NCI-H146 (cell line): ENCODE data around the gene ITIH1.

Experiments used
- DNase-seq: peaks from one replicate; lab custom pipeline; 2025; lab: John Stamatoyannopoulos, UW

The ITIH1 gene

DNA sequence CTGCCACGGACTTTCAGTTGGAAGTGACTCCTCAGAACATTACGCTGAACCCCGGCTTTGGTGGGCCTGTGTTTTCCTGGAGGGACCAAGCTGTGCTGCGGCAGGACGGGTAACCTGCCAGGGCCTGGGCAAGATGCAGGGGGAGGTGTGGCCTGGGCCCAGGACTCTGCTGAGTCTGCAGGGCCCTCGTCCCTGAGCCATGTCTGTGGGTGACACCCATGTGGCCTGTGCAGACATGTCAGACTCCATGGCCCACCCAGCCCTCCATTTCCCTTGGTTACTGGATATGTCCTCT, 12.3 kb downstream of the ITIH1 start:
- no peak for DNase-seq

DNA sequence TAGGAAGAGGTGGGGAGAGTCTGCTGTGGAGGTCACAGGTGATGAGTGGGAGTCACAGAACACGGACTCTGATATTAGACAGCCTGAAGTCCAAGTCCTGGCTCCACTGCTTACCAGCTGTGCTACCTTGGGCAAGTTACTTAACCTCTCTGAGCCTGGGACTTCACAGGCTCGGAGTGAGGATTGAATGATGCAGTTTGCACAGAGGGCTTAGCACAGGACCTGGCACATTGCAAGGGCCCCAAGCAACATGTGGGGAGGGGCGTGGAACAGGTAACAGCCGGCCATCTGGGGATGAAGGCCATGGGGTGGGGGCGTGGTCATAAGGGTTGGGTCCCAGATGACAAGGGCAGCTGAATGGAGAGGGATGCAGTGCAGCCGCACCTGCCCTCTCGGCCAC, 12.9 kb downstream of the ITIH1 start:
- no peak for DNase-seq

DNA sequence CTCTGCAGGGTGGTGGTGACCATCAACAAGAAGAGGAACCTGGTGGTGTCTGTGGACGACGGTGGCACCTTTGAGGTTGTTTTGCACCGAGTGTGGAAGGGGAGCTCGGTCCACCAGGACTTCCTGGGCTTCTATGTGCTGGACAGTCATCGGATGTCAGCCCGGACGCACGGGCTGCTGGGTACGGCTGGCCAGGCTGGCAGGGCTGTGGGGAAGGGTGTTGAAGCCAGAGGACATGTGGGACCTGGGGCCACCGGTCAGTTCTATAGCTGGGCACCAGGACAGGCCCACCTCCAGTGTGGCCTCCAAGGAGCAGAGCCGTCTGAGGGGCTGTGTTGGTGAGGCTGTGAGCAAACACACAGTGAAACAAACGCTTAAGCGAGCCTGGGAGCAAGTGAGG, 13.3 kb downstream of the ITIH1 start:
- no peak for DNase-seq

DNA sequence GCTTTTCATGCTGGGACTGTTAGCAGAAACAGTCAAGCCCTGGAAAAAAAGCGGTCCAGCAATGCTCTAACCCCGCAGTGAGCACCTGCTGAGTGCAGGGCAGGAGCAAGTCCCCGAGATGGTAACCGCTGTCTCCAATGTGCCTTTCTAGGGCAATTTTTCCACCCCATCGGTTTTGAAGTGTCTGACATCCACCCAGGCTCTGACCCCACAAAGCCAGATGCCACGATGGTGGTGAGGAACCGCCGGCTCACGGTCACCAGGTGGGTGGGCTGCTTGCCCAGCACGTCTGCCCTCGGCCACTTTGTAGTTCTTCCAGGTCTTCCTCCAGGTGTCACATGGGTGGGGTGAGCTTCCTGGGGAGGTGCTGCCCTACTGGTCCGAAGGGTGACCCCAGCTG, 14.0 kb downstream of the ITIH1 start:
- DNase-seq: no peak

DNA sequence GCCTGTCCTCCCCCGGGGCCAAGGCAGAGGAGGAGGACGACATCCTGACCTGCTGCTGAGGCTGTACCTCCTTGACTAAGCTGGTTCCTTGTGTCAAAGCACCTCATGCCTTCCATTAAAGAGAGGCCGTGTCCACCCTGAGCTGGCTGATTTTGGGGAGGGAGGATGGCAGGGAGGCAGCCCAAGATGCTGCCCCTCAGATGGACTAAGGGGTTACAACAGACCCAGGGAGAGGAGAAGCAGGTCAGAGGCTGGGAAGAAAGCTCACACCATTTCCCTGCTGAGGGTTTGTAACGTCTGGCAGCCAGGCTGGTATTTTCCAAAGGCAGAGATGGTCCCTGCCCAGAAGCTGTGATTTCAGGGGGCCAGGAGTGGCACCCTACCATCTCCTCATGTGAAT, 14.5 kb downstream of the ITIH1 start:
- no peak for DNase-seq

DNA sequence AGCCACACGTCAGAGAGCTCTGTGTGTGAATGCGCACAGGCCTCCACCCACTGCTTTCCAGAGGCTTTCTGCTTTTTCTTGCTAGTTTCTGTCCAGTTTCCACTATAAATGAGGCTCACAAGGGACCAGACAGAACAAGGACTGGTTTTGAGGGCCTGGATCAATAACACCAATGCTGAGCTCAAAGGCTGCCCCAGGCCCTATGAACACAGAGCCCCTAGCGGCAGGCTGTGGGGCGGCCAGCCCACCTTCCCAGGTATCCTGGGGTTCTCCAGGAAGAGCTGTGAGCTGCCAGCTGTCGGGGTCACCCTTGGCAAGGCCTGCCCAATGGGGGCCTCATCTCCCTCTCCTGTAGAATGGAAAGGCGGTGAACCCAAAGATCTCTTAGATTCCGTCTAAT, 15.0 kb downstream of the ITIH1 start:
- DNase-seq: no peak

DNA sequence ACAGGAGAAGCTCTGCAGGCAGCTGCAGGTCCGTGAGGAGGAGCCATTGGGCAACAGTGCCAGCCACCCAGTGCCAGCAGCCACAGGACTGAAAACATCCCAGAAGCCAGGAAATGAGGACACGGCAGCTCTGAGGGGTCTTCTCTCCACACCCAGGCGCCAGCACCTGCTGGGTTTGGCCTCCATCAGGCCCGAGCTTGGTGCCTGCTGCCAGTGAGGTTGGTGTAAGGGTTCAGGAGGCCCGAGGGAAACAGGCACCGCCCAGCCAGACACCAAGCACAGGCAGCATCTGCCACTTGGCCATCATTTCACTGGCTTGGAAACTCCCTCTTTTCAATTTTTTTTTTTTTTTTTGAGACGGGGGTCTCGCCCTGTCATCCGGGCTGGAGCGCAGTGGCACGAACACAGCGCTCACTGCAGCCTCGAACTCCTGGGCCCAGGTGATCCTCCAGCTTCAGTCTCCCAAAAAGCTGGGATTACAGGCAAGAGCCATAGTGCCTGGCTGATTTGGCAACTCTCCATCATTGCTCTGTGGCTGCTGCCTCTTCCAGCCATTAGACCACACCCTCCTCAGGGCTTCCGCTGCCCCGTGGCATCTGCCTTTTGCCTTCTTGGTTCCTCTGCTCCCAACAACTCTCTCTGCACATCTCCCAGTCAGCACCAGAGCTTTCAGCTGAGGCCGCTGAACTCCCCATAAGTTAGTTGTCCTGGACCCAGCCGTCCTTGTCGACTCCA, 15.7 kb downstream of the ITIH1 start:
- DNase-seq: no peak

DNA sequence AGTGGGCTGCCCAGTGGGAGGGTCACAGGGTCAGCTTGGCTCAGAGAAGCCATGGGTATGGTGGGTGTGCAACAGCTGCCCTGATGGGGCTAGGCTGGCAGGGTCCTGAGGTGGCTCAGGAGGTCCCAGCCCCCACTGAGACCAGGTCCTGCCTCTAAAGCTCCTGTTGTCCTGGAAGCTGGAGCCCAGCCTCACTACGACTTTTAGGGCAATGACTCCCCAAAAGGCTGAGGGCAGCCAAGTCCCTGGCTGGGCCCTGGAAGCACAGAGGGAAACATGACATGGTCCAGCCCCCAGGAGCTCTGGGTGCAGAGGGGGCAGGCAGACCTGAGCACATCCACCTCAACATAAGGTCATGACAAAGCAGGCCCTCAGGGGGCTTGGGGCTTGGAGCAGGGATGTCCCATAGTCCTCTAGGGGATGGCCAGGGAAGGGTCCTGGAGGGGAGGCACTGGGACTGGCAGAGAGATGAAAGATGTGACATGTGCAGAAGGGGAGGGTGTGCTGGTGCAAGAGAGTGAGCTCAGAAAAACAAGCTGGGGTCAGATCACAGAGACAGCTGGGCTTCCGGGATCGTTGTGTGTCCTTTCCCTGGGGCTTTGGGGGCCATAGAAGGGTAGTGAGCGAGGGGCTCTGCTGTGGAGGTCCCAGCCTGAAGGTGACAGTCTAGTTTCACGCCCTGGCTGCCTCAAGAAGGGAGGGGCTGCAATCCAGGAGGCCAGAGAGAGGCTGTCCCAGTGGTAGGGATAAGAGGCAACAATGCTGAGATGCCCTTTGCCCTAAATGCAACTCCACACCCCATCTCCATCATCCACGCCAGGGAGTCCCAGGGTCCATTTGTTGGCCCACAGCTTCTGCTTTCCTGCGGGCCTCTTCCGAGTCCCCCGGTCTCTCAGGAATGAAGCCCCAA, 16.6 kb downstream of the ITIH1 start:
- DNase-seq: no peak

DNA sequence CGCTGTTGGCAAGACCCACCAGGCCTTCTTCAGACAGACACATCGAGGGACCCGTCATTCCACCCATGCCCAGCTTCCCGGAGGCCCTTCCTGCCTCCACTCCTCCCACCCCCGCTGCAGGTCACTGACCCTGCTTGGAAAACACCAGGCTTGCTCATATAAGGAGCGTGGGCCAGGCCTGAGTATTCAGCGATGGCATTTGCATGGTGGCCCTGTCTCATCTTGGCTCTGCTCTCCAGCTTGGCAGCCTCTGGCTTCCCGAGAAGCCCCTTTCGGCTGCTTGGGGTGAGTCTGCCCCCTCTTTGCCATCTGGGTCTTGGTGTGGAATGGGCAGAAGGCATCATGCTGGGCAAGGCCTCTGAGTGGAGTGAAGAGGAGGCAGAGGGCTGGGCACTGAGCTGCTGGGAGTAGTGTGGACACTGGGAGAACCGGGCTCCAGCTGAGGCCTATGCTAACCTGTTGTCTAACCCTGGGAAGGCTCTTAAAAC, 17.3 kb downstream of the ITIH1 start, which contains the start of gene ITIH3:
Gene ITIH3 (plus strand): TSS at position 185 of the 488 bp plus-strand sequence. CDS start 8 bp downstream, at position 193.
- no peak for DNase-seq

DNA sequence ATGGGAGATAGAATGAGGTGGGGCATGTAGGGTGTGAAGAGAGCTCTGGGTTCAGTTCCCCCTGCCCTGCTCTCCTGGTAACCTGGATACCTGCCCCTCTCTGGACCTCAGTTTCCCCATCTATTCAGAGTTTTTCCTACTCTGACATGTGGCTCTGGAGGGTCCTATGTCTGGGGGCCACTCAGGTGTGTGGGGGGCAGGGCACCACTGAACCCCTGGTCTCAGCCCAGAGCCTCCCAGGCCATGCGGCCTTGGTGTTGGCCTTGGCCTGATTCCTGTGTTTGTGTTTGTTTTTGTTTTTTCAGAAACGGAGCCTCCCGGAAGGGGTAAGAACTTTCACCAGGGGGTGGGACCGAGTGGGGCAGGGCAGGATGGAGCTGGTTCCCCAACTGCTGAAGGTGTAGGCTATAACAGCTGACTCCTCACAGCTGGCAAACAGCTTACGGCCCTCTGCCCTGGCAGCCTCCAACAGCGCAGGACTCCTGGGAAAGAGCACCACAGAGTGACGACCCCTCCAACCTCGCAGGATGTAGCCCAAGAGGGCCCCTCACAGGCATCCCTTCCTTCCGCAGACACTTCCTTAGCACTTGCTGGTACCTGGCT, 18.0 kb downstream of the ITIH1 start:
- DNase-seq: no peak

DNA sequence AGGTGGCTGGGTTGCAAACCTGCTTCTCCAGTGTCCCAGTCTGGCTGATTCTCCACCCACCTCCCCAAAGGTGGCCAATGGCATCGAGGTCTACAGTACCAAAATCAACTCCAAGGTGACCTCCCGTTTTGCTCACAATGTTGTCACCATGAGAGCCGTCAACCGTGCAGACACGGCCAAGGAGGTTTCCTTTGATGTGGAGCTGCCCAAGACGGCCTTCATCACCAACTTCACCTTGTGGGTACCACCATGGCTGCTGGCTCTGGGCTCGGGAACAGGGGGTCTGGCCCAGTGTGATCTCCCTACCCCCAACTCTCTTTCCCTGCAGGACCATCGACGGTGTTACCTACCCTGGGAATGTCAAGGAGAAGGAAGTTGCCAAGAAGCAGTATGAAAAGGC, 19.0 kb downstream of the ITIH1 start:
- DNase-seq: no peak

DNA sequence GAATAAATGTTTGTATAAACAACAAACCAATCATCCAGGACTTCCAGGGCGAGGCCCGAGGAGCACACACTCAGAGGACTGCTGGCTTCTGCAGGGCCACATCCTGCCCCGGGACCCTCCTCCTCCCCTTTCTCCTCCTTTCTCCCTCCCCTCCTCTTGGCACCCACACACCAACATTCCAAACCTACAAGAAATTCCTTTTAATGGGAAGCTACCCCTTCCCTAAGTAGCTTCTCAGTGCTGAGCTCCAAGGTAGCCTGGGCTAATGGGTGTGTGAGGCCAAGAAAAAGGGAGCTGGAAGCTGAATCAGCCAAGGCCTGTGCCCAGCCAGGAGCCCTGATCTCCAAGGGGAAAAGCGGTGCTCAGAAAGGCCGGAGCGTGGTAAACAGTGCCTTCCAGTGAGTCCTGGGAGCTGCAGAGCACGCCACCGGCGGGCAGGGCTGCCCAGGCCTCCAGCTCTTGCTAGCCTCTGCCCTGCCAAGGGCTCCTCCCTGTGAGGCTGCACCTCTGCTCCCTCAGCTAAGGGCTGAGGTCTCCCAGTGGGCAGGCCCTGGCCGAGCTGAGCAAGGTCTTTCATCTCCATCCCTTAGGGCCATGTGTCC, 21.1 kb downstream of the ITIH1 start:
- DNase-seq: no peak

DNA sequence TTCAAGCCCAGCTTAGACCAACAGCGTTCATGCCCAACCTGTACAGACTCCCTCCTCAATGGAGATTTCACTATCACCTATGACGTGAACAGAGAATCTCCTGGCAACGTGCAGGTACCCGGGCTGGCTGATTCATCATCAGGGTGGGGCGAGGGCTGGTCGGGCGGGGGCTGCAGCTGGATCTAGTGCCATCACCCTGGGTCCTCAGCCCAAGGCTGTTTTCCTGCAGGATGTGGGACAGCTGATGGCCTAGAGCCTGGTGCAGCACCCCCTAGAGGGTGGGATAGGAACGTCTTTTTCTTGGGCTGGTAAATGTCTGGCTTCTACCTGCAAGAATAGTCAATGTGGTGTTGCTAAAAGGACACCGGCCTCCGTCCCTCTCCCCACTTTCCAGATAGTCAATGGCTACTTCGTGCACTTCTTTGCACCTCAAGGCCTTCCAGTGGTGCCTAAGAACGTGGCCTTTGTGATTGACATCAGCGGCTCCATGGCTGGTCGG, 21.6 kb downstream of the ITIH1 start:
- DNase-seq: no peak

DNA sequence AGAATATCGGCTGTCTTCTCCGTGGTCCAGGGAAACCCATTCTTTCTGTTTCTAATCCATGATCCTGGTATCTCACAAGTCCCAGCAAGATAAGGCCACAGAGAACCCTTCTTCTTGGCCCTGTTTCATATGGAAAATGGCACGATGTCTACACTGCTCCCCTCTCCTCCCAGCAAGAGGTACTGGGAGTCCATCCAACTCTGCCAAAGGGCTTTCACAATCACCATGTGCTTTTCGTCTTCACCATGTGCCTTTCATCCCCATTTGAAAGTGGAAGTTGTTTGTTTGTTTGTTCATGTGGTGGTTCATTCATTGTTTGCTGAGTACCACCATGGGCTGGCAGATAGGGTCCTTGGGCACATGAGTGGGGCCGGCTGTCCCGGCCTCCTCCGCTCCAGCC, 22.7 kb downstream of the ITIH1 start:
- no peak for DNase-seq

DNA sequence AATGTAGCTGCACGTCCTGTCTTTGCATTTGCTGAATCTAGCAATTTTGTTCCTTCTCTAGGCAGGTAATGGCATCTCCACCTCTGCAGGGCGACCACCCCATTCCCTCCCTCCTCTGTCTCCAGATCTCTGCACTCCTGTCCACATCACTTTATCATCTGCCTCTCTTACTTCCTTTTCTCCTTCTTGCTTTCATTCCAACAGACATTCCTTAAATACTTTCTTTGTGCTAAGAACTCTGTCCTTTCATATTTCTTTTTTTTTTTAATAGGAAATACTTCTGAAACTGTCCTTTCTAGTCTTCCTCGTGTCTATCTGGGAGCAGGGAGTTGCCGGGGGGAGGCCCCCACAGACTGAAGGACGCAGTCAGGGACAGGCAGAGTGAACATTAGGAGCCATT, 24.4 kb downstream of the ITIH1 start:
- DNase-seq: no peak

DNA sequence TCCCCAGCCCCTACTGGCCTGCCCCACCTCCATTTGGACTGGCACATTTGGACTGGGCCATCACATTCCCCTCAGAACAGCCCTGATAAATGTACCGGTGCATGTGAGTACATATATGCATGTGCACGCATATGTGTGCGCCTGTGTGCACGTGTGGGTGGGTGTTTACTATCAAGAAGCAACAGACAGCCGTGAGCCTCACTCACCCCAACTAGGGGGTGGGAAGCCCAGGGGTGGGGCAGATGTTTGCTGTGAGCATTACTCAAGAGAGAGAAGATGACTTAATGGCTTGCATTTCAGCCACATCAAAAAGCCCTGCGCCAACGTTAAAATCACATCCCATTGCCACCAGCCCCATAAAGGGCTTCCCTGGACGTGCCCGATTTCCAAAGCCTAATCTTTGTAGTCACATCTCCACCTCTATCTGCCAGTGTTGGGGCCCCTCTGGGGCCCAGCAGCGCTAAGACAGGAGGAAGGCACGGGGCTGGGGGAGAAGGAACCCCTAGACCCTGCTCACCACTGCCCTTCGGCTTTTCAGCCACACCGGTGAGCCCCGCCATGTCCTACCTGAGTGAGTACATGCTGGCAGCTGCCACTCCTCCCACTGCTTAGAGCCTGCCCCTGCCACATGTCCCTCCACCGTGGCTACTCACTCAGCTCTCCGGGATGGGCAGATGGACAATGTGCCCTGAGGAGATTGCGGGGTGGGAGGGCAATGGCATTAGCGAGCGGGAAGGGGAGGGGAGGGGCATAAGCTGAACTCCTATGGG, 28.1 kb downstream of the ITIH1 start:
- no peak for DNase-seq

DNA sequence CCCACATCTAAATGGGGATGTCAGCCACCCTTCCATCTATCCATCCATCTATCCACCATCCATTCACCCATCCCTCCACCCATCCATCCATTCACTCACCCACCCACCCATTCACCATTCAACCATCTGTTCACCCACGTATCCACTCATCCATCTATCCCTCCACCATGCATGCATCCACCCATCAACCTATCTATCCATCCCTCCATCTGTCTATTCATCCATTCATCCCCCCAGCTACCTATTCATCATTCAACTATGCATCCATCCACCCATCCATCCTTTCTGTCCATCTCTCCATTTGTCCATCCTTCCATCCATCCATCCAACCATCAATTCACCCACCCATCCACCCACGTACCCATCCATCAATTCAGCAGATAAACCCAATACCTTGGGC, 31.8 kb downstream of the ITIH1 start:
- no peak for DNase-seq

DNA sequence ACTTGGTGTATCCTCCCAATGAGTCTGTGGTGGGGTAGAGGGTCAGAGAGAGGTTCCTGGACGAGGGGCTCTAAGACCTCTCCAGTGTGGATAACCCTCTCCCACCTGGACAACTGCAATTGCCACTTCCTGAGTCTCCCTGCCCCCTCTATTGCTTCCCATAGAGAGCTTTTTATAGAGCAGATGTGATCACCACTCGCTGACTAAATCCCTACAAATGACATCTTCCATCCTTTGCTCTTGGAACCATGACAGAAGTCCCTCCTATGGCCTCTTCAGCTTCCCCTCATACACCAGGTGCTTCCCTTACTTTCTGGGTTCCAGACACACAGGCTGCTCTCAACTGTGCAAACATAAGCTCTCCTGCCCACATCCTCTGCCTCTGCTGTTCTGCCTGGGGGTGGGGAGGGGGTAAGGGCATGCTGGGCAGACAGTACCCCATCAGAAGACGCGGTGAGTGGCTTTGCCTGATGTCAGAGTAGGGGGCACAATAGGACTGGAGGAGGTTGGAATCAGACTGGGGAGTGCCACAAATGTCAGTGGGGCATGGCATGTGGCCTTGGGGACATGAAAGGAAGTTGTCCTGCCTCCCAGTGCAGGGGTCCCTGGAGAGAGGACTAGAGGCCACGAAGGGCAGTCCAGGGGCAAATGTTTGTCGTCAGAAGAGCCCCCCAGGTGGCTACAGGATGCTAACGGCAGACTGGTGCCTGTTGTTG, 32.4 kb downstream of the ITIH1 start:
- DNase-seq: no peak

DNA sequence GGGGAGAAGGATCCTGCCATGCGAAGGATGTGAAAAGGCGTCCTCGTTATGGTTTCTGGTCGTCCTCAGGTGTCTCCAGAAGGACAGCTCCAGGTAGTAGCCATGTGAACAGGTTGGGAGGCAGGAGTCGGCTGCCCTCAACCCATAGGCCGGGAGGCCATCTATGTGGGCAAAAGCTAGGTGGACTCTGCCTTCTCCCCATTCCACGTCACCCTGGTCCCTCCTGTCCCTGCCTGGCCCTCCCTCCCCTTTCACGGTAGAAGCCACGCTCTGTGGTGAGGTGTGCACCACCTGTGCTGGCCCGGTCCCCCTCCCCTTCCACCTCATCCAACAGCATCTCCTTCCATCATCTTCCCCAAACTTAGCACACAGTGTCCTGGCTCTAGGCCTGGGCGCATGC, 33.5 kb downstream of the ITIH1 start:
- no peak for DNase-seq

DNA sequence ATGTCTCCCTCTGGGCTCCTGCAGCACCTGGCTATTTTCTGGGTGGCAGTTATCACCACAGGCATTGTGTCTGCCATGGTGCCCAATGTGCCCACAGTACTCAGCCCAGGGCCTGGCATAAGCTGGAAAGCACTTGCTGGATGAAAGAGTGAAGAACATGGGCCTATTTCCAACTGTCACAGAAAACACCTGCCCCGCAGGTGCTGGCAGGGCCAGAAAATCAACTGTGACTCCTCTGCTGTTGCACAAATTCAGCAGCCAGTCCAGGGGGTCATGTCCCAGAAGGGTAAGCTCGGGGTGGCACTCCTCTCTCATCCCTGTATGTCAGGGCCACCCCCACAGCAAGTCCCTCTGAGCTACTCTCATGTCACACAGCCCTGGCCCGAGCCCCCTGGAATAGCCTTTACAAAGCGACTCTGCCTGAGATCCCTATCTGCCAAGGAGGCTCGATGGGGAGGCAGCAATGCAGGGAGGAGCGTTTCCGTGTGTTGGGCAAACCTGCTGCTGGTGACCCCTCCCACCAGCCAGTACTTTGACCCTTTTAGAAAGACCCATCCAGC, 34.1 kb downstream of the ITIH1 start:
- no peak for DNase-seq

DNA sequence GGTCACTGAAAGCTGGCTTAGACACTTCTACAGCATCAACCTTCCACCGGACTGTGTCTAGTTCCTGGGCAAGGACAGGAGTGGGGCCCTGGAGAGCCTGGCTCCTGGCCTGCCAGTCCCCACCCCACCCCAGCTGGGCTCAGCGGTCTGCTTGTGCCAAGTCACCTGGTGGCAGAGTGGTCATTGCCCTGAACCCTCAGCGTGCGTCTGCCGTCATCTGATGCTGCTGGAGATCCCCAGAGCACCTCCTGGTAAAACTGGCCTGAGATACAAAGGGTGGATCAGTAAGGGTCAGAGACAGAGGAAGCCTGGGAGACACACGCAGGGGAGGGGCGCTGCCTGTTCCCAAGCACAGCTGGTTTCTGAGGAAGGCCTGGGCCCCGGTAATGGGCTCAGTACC, 36.4 kb downstream of the ITIH1 start:
- no peak for DNase-seq
